Ishikawa (cell line): ENCODE data around the gene NUDT14.

ENCODE experiments used
- CEBPB ChIP-seq: IDR thresholded peaks from 2 replicates; pipeline ENCODE4 v1.6.1; 2012
- CREB1 ChIP-seq: IDR thresholded peaks from 2 replicates; pipeline ENCODE4 v1.6.1; 2012; ENCODE audit warnings: low read depth
- EP300 ChIP-seq: IDR thresholded peaks from 2 replicates; pipeline ENCODE4 v1.6.1; 2012; ENCODE audit warnings: borderline replicate concordance
- NFIC ChIP-seq: IDR thresholded peaks from 2 replicates; pipeline ENCODE4 v1.6.1; 2012
- RAD21 ChIP-seq: IDR thresholded peaks from 2 replicates; pipeline ENCODE4 v1.6.1; 2012; ENCODE audit warnings: low read depth
- TEAD4 ChIP-seq: IDR thresholded peaks from 2 replicates; pipeline ENCODE4 v1.6.1; 2012
- YY1 ChIP-seq: IDR thresholded peaks from 2 replicates; pipeline ENCODE4 v1.6.1; 2012; ENCODE audit warnings: low read depth
- TF ChIP-seq, protein P1 (sequence below): IDR thresholded peaks from 2 replicates; pipeline ENCODE4 v1.6.1; 2012; ENCODE audit warnings: low read depth, mild to moderate bottlenecking
- TF ChIP-seq, protein P2 (sequence below): IDR thresholded peaks from 2 replicates; pipeline ENCODE4 v1.6.1; 2012

GRCh38 chr14:105205673-105206208 lies 24.6 kb upstream of the NUDT14 start:
- TF ChIP-seq, protein P1, sequence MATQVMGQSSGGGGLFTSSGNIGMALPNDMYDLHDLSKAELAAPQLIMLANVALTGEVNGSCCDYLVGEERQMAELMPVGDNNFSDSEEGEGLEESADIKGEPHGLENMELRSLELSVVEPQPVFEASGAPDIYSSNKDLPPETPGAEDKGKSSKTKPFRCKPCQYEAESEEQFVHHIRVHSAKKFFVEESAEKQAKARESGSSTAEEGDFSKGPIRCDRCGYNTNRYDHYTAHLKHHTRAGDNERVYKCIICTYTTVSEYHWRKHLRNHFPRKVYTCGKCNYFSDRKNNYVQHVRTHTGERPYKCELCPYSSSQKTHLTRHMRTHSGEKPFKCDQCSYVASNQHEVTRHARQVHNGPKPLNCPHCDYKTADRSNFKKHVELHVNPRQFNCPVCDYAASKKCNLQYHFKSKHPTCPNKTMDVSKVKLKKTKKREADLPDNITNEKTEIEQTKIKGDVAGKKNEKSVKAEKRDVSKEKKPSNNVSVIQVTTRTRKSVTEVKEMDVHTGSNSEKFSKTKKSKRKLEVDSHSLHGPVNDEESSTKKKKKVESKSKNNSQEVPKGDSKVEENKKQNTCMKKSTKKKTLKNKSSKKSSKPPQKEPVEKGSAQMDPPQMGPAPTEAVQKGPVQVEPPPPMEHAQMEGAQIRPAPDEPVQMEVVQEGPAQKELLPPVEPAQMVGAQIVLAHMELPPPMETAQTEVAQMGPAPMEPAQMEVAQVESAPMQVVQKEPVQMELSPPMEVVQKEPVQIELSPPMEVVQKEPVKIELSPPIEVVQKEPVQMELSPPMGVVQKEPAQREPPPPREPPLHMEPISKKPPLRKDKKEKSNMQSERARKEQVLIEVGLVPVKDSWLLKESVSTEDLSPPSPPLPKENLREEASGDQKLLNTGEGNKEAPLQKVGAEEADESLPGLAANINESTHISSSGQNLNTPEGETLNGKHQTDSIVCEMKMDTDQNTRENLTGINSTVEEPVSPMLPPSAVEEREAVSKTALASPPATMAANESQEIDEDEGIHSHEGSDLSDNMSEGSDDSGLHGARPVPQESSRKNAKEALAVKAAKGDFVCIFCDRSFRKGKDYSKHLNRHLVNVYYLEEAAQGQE: no peak
- TF ChIP-seq NFIC (no peak), RAD21 (no peak), YY1 (no peak), CREB1 (no peak), CEBPB (no peak), EP300 (no peak), TEAD4 (no peak)
- TF ChIP-seq, protein P2, sequence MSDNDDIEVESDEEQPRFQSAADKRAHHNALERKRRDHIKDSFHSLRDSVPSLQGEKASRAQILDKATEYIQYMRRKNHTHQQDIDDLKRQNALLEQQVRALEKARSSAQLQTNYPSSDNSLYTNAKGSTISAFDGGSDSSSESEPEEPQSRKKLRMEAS: no peak
